Fibroblast of villous mesenchyme (primary cell): Measurements from ENCODE around the gene TEKT3. TPM values are rescaled to one million over a fixed set of nuclear protein-coding genes. Genes with fewer than 3 reads are reported as not detected.

Source experiments
- DNase-seq: peaks from one replicate; pipeline ENCODE4 v3.0.0-alpha.2; 2010; ENCODE audit warnings: low read depth
- H3K4me3 ChIP-seq: 2 replicates; pipeline ENCODE4 v1.5.1; 2011; ENCODE audit warnings: low read depth, mild to moderate bottlenecking, low read length
- CTCF ChIP-seq: IDR thresholded peaks from 2 replicates; pipeline ENCODE4 v1.5.1; 2012; ENCODE audit warnings: low read depth, mild to moderate bottlenecking, low read length; ENCODE audit not compliant: insufficient read depth
- total RNA-seq: library from RNA; depleted of rRNA; stranded (reverse); fragments of >200 nt; gene quantifications from 2 replicates; pipeline ENCODE4 v1.2.3, GENCODE V29; 2012

TEKT3 gene
- total RNA-seq, 1 donor, result not detected

- TF ChIP-seq CTCF, result no peak
- no peak for DNase-seq
- no peak within 1 kb of the TSS for H3K4me3 ChIP-seq
Observed at GRCh38 chr17:15265131-15265530, 76.3 kb downstream of the TEKT3 start, which contains the start of gene PMP22. Gene PMP22 (minus strand): TSS chr17:15265326. CDS start chr17:15260727, 4,599 bp downstream.

GRCh38 chr17:15264542-15264941 lies 76.9 kb downstream of the TEKT3 start:
- H3K4me3 ChIP-seq, result no peak overlapping the region
- DNase-seq, result no peak
- TF ChIP-seq CTCF, result no peak

- no peak for TF ChIP-seq CTCF
- DNase-seq, result no peak
- H3K4me3 ChIP-seq, result no peak overlapping the region
Observed at GRCh38 chr17:15263680-15264079, 77.7 kb downstream of the TEKT3 start.

- no peak for TF ChIP-seq CTCF
Observed at GRCh38 chr17:15263206-15263579, 78.2 kb downstream of the TEKT3 start.

GRCh38 chr17:15262291-15263205 lies 78.8 kb downstream of the TEKT3 start:
- peak; percentile 23 for TF ChIP-seq CTCF
- DNase-seq, result peak; percentile 86
- H3K4me3 ChIP-seq, result peak overlapping the region; percentile 71

More at GRCh38 chr17:15263206-15263579, 78.2 kb downstream of the TEKT3 start:
- peak; percentile 73 for DNase-seq
- peak overlapping the region; percentile 71 for H3K4me3 ChIP-seq

GRCh38 chr17:15261802-15262290 lies 79.6 kb downstream of the TEKT3 start:
- DNase-seq, result peak; percentile 40
- TF ChIP-seq CTCF, result no peak
- peak overlapping the region; percentile 71 for H3K4me3 ChIP-seq
